T-helper 1 cell treated with Interleukin-12 subunit alpha and Interleukin-12 subunit beta and Interleukin-4 antibody, amounts not matched to agents 30 μg/mL and 1 μg/mL, for 36 hours (primary cell): ENCODE measurements around the gene BPI.

Source experiments
- H3K27ac Mint-ChIP-seq: one replicate; pipeline ENCODE4 v1.8.0; 2021; ENCODE audit warnings: mild to moderate bottlenecking, mixed read lengths
- H3K27me3 Mint-ChIP-seq: one replicate; pipeline ENCODE4 v1.8.0; 2021; ENCODE audit warnings: low read depth, mixed read lengths
- H3K36me3 Mint-ChIP-seq: one replicate; pipeline ENCODE4 v1.8.0; 2021; ENCODE audit warnings: low read depth, mixed read lengths
- H3K4me1 Mint-ChIP-seq: one replicate; pipeline ENCODE4 v1.8.0; 2021; ENCODE audit warnings: low read depth, mixed read lengths
- H3K4me3 Mint-ChIP-seq: one replicate; pipeline ENCODE4 v1.8.0; 2021; ENCODE audit warnings: mild to moderate bottlenecking, moderate library complexity, mixed read lengths
- H3K9me3 Mint-ChIP-seq: one replicate; pipeline ENCODE4 v1.8.0; 2021; ENCODE audit warnings: mixed read lengths

BPI gene

GRCh38 chr20:38286586-38287531, 17.1 kb upstream of the BPI start:
- Mint-ChIP-seq H3K27me3 (peaks cover 14% of the 10 kb centered on the region), H3K9me3 (no peaks in the 10 kb centered on the region), H3K4me1 (no peaks in the 10 kb centered on the region), H3K4me3 (no peak overlapping the region), H3K27ac (no peak overlapping the region), H3K36me3 (no peaks in the 10 kb centered on the region)

GRCh38 chr20:38290829-38291814, 12.8 kb upstream of the BPI start:
- H3K27ac Mint-ChIP-seq: no peak overlapping the region
- no peaks in the 10 kb centered on the region for H3K4me1 Mint-ChIP-seq
- no peaks in the 10 kb centered on the region for H3K36me3 Mint-ChIP-seq
- H3K27me3 Mint-ChIP-seq: peaks cover 16% of the 10 kb centered on the region
- H3K4me3 Mint-ChIP-seq: no peak overlapping the region
- no peaks in the 10 kb centered on the region for H3K9me3 Mint-ChIP-seq

GRCh38 chr20:38291966-38292365, 12.0 kb upstream of the BPI start:
- no peaks in the 10 kb centered on the region for H3K36me3 Mint-ChIP-seq
- no peaks in the 10 kb centered on the region for H3K9me3 Mint-ChIP-seq
- peaks cover 9% of the 10 kb centered on the region for H3K27me3 Mint-ChIP-seq
- H3K4me3 Mint-ChIP-seq: no peak overlapping the region
- H3K27ac Mint-ChIP-seq: no peak overlapping the region
- no peaks in the 10 kb centered on the region for H3K4me1 Mint-ChIP-seq

GRCh38 chr20:38293491-38294065, 10.4 kb upstream of the BPI start:
- H3K4me3 Mint-ChIP-seq: no peak overlapping the region
- H3K27ac Mint-ChIP-seq: no peak overlapping the region
- H3K27me3 Mint-ChIP-seq: peaks cover 9% of the 10 kb centered on the region
- no peaks in the 10 kb centered on the region for H3K36me3 Mint-ChIP-seq
- no peaks in the 10 kb centered on the region for H3K9me3 Mint-ChIP-seq
- H3K4me1 Mint-ChIP-seq: no peaks in the 10 kb centered on the region

GRCh38 chr20:38294076-38294591, 9.8 kb upstream of the BPI start:
- H3K4me1 Mint-ChIP-seq: no peaks in the 10 kb centered on the region
- no peak overlapping the region for H3K27ac Mint-ChIP-seq
- peaks cover 6% of the 10 kb centered on the region for H3K27me3 Mint-ChIP-seq
- no peak overlapping the region for H3K4me3 Mint-ChIP-seq
- no peaks in the 10 kb centered on the region for H3K36me3 Mint-ChIP-seq
- H3K9me3 Mint-ChIP-seq: no peaks in the 10 kb centered on the region

- Mint-ChIP-seq H3K9me3 (no peaks in the 10 kb centered on the region), H3K27me3 (peaks cover 11% of the 10 kb centered on the region), H3K4me3 (no peak overlapping the region), H3K27ac (no peak overlapping the region), H3K4me1 (no peaks in the 10 kb centered on the region), H3K36me3 (no peaks in the 10 kb centered on the region)
Observed at GRCh38 chr20:38295811-38296210, 8.1 kb upstream of the BPI start.

- no peaks in the 10 kb centered on the region for H3K4me1 Mint-ChIP-seq
- H3K9me3 Mint-ChIP-seq: no peaks in the 10 kb centered on the region
- H3K27me3 Mint-ChIP-seq: peaks cover 16% of the 10 kb centered on the region
- no peaks in the 10 kb centered on the region for H3K36me3 Mint-ChIP-seq
- no peak overlapping the region for H3K4me3 Mint-ChIP-seq
- no peak overlapping the region for H3K27ac Mint-ChIP-seq
Observed at GRCh38 chr20:38296433-38296832, 7.5 kb upstream of the BPI start.

- no peaks in the 10 kb centered on the region for H3K36me3 Mint-ChIP-seq
Observed at GRCh38 chr20:38297916-38298674, 5.9 kb upstream of the BPI start.

GRCh38 chr20:38298768-38299288, 5.1 kb upstream of the BPI start:
- Mint-ChIP-seq H3K27ac (no peak overlapping the region), H3K4me3 (no peak overlapping the region), H3K4me1 (peaks cover 8% of the 10 kb centered on the region), H3K9me3 (no peaks in the 10 kb centered on the region), H3K27me3 (peaks cover 38% of the 10 kb centered on the region), H3K36me3 (no peaks in the 10 kb centered on the region)

More at GRCh38 chr20:38297916-38298674, 5.9 kb upstream of the BPI start:
- H3K9me3 Mint-ChIP-seq: no peaks in the 10 kb centered on the region
- H3K4me1 Mint-ChIP-seq: peaks cover 2% of the 10 kb centered on the region
- H3K4me3 Mint-ChIP-seq: no peak overlapping the region
- no peak overlapping the region for H3K27ac Mint-ChIP-seq
- peaks cover 31% of the 10 kb centered on the region for H3K27me3 Mint-ChIP-seq

- Mint-ChIP-seq H3K36me3 (no peaks in the 10 kb centered on the region), H3K4me1 (peaks cover 15% of the 10 kb centered on the region)
Observed at GRCh38 chr20:38299963-38300362, 4.0 kb upstream of the BPI start.

GRCh38 chr20:38300438-38300837, 3.5 kb upstream of the BPI start:
- Mint-ChIP-seq H3K36me3 (no peaks in the 10 kb centered on the region), H3K4me1 (peaks cover 15% of the 10 kb centered on the region), H3K9me3 (no peaks in the 10 kb centered on the region), H3K4me3 (no peak overlapping the region), H3K27ac (no peak overlapping the region), H3K27me3 (peaks cover 47% of the 10 kb centered on the region)

More at GRCh38 chr20:38299963-38300362, 4.0 kb upstream of the BPI start:
- Mint-ChIP-seq H3K27me3 (peaks cover 50% of the 10 kb centered on the region), H3K9me3 (no peaks in the 10 kb centered on the region), H3K27ac (no peak overlapping the region), H3K4me3 (no peak overlapping the region)

- Mint-ChIP-seq H3K9me3 (no peaks in the 10 kb centered on the region), H3K4me3 (no peak overlapping the region), H3K27me3 (peaks cover 48% of the 10 kb centered on the region), H3K27ac (no peak overlapping the region), H3K36me3 (no peaks in the 10 kb centered on the region), H3K4me1 (peaks cover 15% of the 10 kb centered on the region)
Observed at GRCh38 chr20:38301309-38301708, 2.6 kb upstream of the BPI start.

- Mint-ChIP-seq H3K27me3 (peaks cover 50% of the 10 kb centered on the region), H3K36me3 (no peaks in the 10 kb centered on the region), H3K4me1 (peaks cover 17% of the 10 kb centered on the region), H3K9me3 (no peaks in the 10 kb centered on the region), H3K4me3 (no peak overlapping the region), H3K27ac (no peak overlapping the region)
Observed at GRCh38 chr20:38302786-38303185, 1.2 kb upstream of the BPI start.
